Skin of body (tissue), 3 donors: Measurements from ENCODE around the gene ZNF222. TPM values are rescaled to one million over a fixed set of nuclear protein-coding genes. Genes with fewer than 3 reads are reported as not detected.

ENCODE experiments used
- DNase-seq: peaks from one replicate; lab custom pipeline; 2025; lab: John Stamatoyannopoulos, UW
- small RNA-seq: library from RNA; depleted of rRNA; stranded (forward); fragments of <200 nt; gene quantifications from one replicate; pipeline ENCODE3, GENCODE V24; 2014; ENCODE audit warnings: low replicate concordance
- total RNA-seq: library from RNA; depleted of rRNA; stranded (reverse); fragments of >200 nt; gene quantifications from one replicate; pipeline ENCODE4 v1.2.3, GENCODE V29; 2014

Gene ZNF222
- total RNA-seq, 1 donor from 2014 or later: 5.3 TPM

GRCh38 chr19:44051650-44052402 is 26.6 kb downstream of the ZNF222 start, which contains the start of gene ZNF223:
Gene ZNF223, plus strand, starts transcription at chr19:44052036. Its CDS starts 3,141 bp downstream, at chr19:44055177.
- peak; percentile 94 for DNase-seq

DNA sequence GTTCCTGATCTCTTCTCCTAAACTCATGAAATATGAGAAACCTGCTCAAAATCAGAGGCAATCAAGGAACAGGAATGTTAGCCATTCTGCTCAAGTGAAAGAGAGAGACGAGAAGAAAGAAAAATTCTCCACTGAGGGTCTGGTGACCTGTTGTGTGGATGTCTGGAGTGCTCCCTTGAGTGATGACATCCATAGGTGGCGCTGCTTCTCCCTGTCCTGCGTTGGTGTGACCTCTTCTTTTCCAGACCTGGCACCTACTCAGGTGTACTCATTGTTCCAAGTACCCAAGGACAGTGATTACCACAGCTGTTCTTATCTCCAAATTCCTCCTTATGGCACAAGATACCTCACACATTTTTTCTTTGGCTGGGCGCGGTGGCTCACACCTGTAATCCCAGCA is 30.7 kb downstream of the ZNF222 start:
- no peak for DNase-seq

DNA sequence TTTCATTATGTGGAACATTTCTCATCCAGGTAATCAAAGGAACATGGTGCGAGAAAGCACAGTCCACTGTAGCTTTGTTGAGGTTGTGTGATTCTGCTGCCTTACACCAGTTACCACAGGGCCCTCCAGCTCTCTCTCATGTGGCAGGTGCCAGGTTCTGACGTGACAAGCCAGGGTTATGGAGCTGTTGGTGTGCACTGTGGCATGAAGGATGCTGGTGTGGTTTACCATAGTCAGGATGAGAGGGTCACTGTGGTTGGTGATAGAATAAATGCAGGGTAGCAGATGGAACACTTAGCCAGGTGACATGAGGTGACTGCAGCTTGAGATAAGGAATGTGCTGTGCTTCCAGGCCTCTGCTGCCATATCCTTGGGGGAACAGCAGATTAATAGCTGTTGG is 34.0 kb downstream of the ZNF222 start:
- DNase-seq: no peak

DNA sequence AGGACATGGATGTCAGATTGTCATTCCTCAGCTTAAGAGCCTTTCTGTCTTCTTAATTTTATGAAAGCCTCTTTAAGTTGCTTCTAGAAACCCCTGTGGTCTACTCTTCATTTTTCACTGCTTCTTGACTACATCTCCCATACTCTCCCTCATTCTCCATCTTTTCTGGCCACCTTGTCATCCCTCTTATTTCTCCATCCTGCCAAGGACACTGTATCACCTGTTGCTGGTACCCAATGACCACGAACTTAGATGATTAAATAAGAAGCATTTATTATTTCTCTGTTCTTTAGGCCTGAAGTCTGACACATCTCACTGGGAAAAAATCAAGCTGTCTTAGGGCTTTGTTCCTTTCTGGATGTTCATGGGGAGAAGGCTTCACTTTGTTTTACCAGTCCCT is 35.9 kb downstream of the ZNF222 start:
- no peak for DNase-seq

- no peak for DNase-seq
Observed at GRCh38 chr19:44066305-44066704, 41.1 kb downstream of the ZNF222 start.

- DNase-seq: no peak
Observed at GRCh38 chr19:44069415-44069814, 44.2 kb downstream of the ZNF222 start.

DNA sequence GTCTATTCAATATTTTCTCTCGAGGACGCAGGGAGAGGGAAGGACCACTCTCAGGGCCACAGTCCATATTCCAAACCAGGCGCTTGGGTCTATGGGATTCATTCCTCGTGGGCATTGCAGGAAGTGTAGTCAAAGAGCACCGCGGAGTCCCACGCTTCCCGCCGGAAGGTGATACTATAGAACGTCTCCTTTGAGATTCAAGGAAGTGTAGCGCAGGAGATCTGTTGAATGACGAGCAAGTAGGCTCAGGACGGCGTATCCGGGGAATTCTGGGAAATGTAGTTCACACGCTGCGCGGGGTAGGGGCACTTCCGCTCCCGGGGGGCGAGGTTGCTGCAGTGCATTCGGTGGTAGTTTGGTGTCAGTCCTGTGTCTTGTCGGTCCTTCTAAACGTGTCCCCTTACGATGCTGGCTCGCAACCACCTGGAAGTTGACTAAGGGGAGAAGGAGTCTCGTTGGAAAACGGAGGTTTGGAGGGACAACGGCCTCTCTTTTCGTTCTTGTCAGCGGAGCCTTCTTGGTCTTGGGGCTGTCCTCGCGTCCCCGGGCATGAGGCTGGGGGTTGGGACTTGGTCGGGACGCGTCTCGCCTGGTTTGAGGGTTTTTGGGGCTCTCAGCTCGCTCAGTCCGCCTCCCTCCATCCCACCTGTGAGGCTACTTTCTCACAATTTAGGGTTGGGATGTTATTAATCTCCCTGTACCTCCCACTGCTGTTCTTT is 46.8 kb downstream of the ZNF222 start, which contains the start of gene ZNF284:
Gene ZNF284, plus strand, starts transcription at position 336 of the 719 bp plus-strand sequence. CDS start 4,231 bp downstream, outside the sequence.
- peak; percentile 84 for DNase-seq

DNA sequence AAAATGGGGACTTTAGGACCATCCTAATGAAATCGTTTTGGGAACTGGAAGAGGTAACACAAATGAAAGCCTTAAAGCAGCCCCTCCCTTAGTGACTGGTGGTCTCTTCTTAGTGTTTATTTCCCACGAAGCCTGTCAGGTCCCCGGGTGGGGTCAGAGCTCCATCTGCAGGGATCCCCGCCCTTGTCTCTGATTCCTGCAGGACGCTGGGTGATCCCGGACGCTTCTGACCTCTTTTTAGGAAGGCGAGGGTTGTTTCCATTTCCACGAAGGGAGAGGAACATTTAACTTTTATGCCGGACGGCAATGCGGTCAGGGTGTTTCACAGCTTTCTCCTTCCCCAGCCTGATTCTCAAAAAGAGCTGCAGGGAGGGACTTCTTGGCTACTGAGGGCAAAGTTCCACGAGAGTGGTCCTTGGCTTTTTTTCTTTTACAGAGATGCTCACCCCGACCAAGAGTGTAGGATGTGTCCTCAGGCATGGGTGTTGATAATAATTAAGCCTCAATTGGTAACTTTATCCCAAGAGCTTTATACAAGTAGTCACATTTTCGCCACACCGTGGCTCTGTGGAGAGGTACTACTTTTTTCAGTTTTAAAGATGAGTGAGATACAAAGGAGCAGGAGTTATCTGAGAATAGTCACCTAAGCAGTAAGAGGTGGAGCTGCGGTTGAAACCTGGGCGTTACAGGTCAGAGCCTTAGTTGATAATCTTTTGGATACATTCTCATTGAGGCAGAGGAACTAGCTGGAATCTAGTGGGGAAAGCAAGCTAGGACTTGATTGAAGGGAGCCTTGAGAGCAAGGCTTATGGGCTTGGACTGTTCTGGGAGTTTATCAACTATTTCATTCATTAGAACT is 47.6 kb downstream of the ZNF222 start:
- DNase-seq: no peak

- DNase-seq: no peak
Observed at GRCh38 chr19:44076325-44076724, 51.1 kb downstream of the ZNF222 start.

Small RNAs within 50 kb of the gene (small RNA-seq; reads per million reads assigned to genes)
- gene AC006213.5: not detected

Other genes with a start within 250 kb of the ZNF222 start
- 3.5 TPM for gene KCNN4, start 244.4 kb upstream of the ZNF222 start, total RNA-seq
- gene LYPD5, start 222.9 kb upstream of the ZNF222 start, total RNA-seq: 16.0 TPM
- 18.5 TPM for gene ZNF283, start 198.1 kb upstream of the ZNF222 start, total RNA-seq
- 3.7 TPM for gene ZNF404, start 141.4 kb upstream of the ZNF222 start, total RNA-seq
- 15.1 TPM for gene ZNF45, start 90.1 kb upstream of the ZNF222 start, total RNA-seq
- gene ZNF221, start 74.2 kb upstream of the ZNF222 start, total RNA-seq: 6.5 TPM
- 8.4 TPM for gene ZNF155, start 41.2 kb upstream of the ZNF222 start, total RNA-seq
- gene ZNF230, start 22.4 kb upstream of the ZNF222 start, total RNA-seq: 5.0 TPM
- 7.1 TPM for gene ZNF223, start 26.7 kb downstream of the ZNF222 start, total RNA-seq
- gene ZNF284, start 46.8 kb downstream of the ZNF222 start, total RNA-seq: 3.7 TPM
- 35.8 TPM for gene ZNF224, start 69.0 kb downstream of the ZNF222 start, total RNA-seq
- gene ZNF225, start 88.0 kb downstream of the ZNF222 start, total RNA-seq: 5.9 TPM
- gene ZNF234, start 116.2 kb downstream of the ZNF222 start, total RNA-seq: 12.8 TPM
- 20.3 TPM for gene ZNF226, start 139.7 kb downstream of the ZNF222 start, total RNA-seq
- gene ZNF227, start 187.2 kb downstream of the ZNF222 start, total RNA-seq: 20.2 TPM
- 1.2 TPM for gene ZNF233, start 234.5 kb downstream of the ZNF222 start, total RNA-seq